Loucy (cell line): ENCODE results near the gene DUSP11.
"Not testable (repeated sequence)": the region's sequence is repeated elsewhere in the genome, so short reads cannot be mapped to it uniquely, and the experiment has no call there.

Source experiments
- H2AFZ ChIP-seq: fragments of 200-600 bp; sonication (generic); 2 replicates; pipeline ENCODE4 v1.6.0; 2016; ENCODE audit warnings: antibody characterized with exemption, mild to moderate bottlenecking, low read length, moderate library complexity
- H3F3A ChIP-seq: fragments of 200-600 bp; 2 replicates; pipeline ENCODE4 v1.6.0; 2016; ENCODE audit warnings: antibody characterized with exemption, low read depth, mild to moderate bottlenecking
- H3K27me3 ChIP-seq: fragments of 200-600 bp; sonication (generic); 2 replicates; pipeline ENCODE4 v1.6.1; 2014; ENCODE audit warnings: low read length, mild to moderate bottlenecking; ENCODE audit not compliant: insufficient read depth, poor library complexity, severe bottlenecking
- H3K36me3 ChIP-seq: fragments of 200-600 bp; sonication (generic); 2 replicates; pipeline ENCODE4 v1.6.1; 2016; ENCODE audit warnings: low read length; ENCODE audit not compliant: insufficient read depth
- H3K4me1 ChIP-seq: fragments of 200-600 bp; sonication (generic); 2 replicates; pipeline ENCODE4 v1.5.1; 2014; ENCODE audit warnings: low read length, mild to moderate bottlenecking; ENCODE audit not compliant: insufficient read depth, poor library complexity, severe bottlenecking
- H3K4me2 ChIP-seq: fragments of 200-600 bp; sonication (generic); 2 replicates; pipeline ENCODE4 v1.6.0; 2014; ENCODE audit warnings: antibody characterized with exemption, low read length, low read depth, mild to moderate bottlenecking; ENCODE audit not compliant: poor library complexity, severe bottlenecking
- H3K4me3 ChIP-seq: fragments of 200-600 bp; sonication (generic); 2 replicates; pipeline ENCODE4 v1.5.1; 2014; ENCODE audit warnings: low read length, mild to moderate bottlenecking, mixed read lengths; ENCODE audit not compliant: poor library complexity, severe bottlenecking
- H3K79me2 ChIP-seq: fragments of 200-600 bp; sonication (generic); 2 replicates; pipeline ENCODE4 v1.6.1; 2014; ENCODE audit warnings: low read length; ENCODE audit not compliant: insufficient read depth
- H3K9ac ChIP-seq: fragments of 200-600 bp; sonication (generic); 2 replicates; pipeline ENCODE4 v1.6.0; 2014; ENCODE audit warnings: mild to moderate bottlenecking, low read depth, low read length, moderate library complexity; ENCODE audit not compliant: poor library complexity, severe bottlenecking
- H3K9me2 ChIP-seq: fragments of 200-600 bp; sonication (generic); replicated peaks from 2 replicates; pipeline ENCODE4 v1.6.1; 2016; ENCODE audit warnings: low read depth, low read length, mixed read lengths
- H3K9me3 ChIP-seq: fragments of 200-600 bp; sonication (generic); 2 replicates; pipeline ENCODE4 v1.6.1; 2014; ENCODE audit warnings: mild to moderate bottlenecking, antibody characterized with exemption, low read length, low read depth; ENCODE audit not compliant: insufficient read depth
- H4K20me1 ChIP-seq: fragments of 200-600 bp; sonication (generic); 2 replicates; pipeline ENCODE4 v1.6.0; 2014; ENCODE audit warnings: antibody characterized with exemption, low read length, mild to moderate bottlenecking; ENCODE audit not compliant: insufficient read depth, poor library complexity, severe bottlenecking
- CTCF ChIP-seq: fragments of 200-600 bp; sonication (generic); conservative IDR thresholded peaks from 2 replicates; pipeline ENCODE4 v1.5.1; 2014; ENCODE audit warnings: mild to moderate bottlenecking, antibody characterized with exemption, low read length
- EZH2phosphoT487 ChIP-seq: fragments of 200-600 bp; IDR thresholded peaks from 2 replicates; pipeline ENCODE4 v1.6.1; 2018; ENCODE audit warnings: antibody characterized with exemption, mild to moderate bottlenecking, moderate library complexity, borderline replicate concordance

Gene DUSP11

GRCh38 chr2:73780237-73780582 is 307 bp upstream of the DUSP11 start:
- Histone ChIP-seq H3K79me2 (peaks cover 36% of the 10 kb centered on the region), H2AFZ (peak overlapping the region; percentile 95), H3K4me1 (peaks cover 13% of the 10 kb centered on the region), H3K36me3 (no peaks in the 10 kb centered on the region), H4K20me1 (peaks cover 8% of the 10 kb centered on the region), H3K9me2 (no peaks in the 10 kb centered on the region), H3K4me3 (peak overlapping the region; percentile 90), H3K27me3 (no peaks in the 10 kb centered on the region), H3K4me2 (peak overlapping the region; percentile 74), H3K9ac (peak overlapping the region; percentile 82), H3F3A (no peaks in the 10 kb centered on the region), H3K9me3 (no peaks in the 10 kb centered on the region)
- TF ChIP-seq CTCF (no peak; the same call in 1 of the 2 replicates), EZH2phosphoT487 (no peak)

- Histone ChIP-seq H3K79me2 (peaks cover 42% of the 10 kb centered on the region), H3K4me3 (peak overlapping the region; percentile 90)
Observed at GRCh38 chr2:73778867-73779466, 936 bp downstream of the DUSP11 start.

GRCh38 chr2:73776869-73777519 is 2.9 kb downstream of the DUSP11 start:
- Histone ChIP-seq H3K4me1 (peaks cover 16% of the 10 kb centered on the region), H3F3A (no peaks in the 10 kb centered on the region), H3K27me3 (no peaks in the 10 kb centered on the region), H3K36me3 (peaks cover 26% of the 10 kb centered on the region; the same call in 1 of the 2 replicates), H3K9me2 (no peaks in the 10 kb centered on the region), H3K9ac (peak overlapping the region; percentile 82), H3K4me3 (peak overlapping the region; percentile 90), H3K79me2 (peaks cover 47% of the 10 kb centered on the region), H3K9me3 (no peaks in the 10 kb centered on the region), H2AFZ (no peak overlapping the region), H3K4me2 (peak overlapping the region; percentile 74), H4K20me1 (peaks cover 8% of the 10 kb centered on the region)
- TF ChIP-seq EZH2phosphoT487 (no peak), CTCF (no peak)

More at GRCh38 chr2:73778867-73779466, 936 bp downstream of the DUSP11 start:
- Histone ChIP-seq H3K4me1 (peaks cover 16% of the 10 kb centered on the region), H3K36me3 (peaks cover 11% of the 10 kb centered on the region; the same call in 1 of the 2 replicates), H3K4me2 (peak overlapping the region; percentile 74), H3K9ac (peak overlapping the region; percentile 82)
- H3K9me3 ChIP-seq, H3K27me3 ChIP-seq, H3F3A ChIP-seq, H2AFZ ChIP-seq, H3K9me2 ChIP-seq, H4K20me1 ChIP-seq: not testable (repeated sequence)
